NT2/D1 (cell line): Measurements from ENCODE around the gene TMEM141.

ENCODE experiments used
- SUZ12 ChIP-seq: IDR thresholded peaks from 2 replicates; pipeline ENCODE4 v1.6.1; 2011; ENCODE audit not compliant: insufficient read length, insufficient read depth; ENCODE audit errors: extremely low read depth
- YY1 ChIP-seq: IDR thresholded peaks from 2 replicates; pipeline ENCODE4 v1.6.1; 2011; ENCODE audit not compliant: insufficient read length, insufficient read depth
- ZNF274 ChIP-seq: IDR thresholded peaks from 2 replicates; pipeline ENCODE4 v1.6.1; 2011; ENCODE audit warnings: mild to moderate bottlenecking, low read depth, low read length

- TF ChIP-seq YY1, result no peak
- TF ChIP-seq ZNF274, result no peak
- no peak for TF ChIP-seq SUZ12
These were observed 26.1 kb upstream of the TMEM141 start for GRCh38 chr9:136765041-136765440.
